A549 (cell line): Measurements from ENCODE around the gene GPR37L1.

Source experiments
- HMGXB4 ChIP-seq: fragments of 250-450 bp; sonication (Bioruptor Pico); IDR thresholded peaks from 2 replicates; pipeline ENCODE4 v1.5.0; 2021; ENCODE audit warnings: mild to moderate bottlenecking, moderate library complexity, borderline replicate concordance
- KDM5A ChIP-seq: fragments of 200-600 bp; sonication (generic); IDR thresholded peaks from 2 replicates; pipeline ENCODE4 v1.6.1; 2016; ENCODE audit warnings: antibody characterized with exemption, mild to moderate bottlenecking
- MAZ ChIP-seq: fragments of 150-350 bp; IDR thresholded peaks from 2 replicates; pipeline ENCODE4 v1.6.1; 2014; ENCODE audit warnings: antibody characterized with exemption, low read depth, low read length, borderline replicate concordance
- POLR2A ChIP-seq: IDR thresholded peaks from 2 replicates; pipeline ENCODE4 v1.6.1; 2012; ENCODE audit warnings: mild to moderate bottlenecking, low read length
- RAD21 ChIP-seq, 2 experiments: fragments of >200 bp in 1 of 2; sonication (Bioruptor Twin) in 1 of 2; formaldehyde crosslinking in 1 of 2; IDR thresholded peaks in 1 of 2; conservative IDR thresholded peaks in 1 of 2; 2 replicates in 1 of 2; 3 replicates in 1 of 2; pipeline ENCODE4 v1.6.1; 2012 to 2018; ENCODE audit warnings: inconsistent platforms in 1 of 2
- RFX5 ChIP-seq: fragments of 450-650 bp; IDR thresholded peaks from 2 replicates; pipeline ENCODE4 v1.7.1; 2014; ENCODE audit warnings: antibody characterized with exemption, mild to moderate bottlenecking, moderate library complexity
- TF ChIP-seq, protein P1 (sequence below): fragments of >200 bp; sonication (Bioruptor Twin); formaldehyde crosslinking; IDR thresholded peaks from 3 replicates; pipeline ENCODE4 v1.5.1; 2016
- TF ChIP-seq, protein P2 (sequence below): fragments of 200-600 bp; sonication (generic); IDR thresholded peaks from 2 replicates; pipeline ENCODE4 v1.6.1; 2016; ENCODE audit warnings: antibody characterized with exemption, mild to moderate bottlenecking, moderate library complexity

DNA sequence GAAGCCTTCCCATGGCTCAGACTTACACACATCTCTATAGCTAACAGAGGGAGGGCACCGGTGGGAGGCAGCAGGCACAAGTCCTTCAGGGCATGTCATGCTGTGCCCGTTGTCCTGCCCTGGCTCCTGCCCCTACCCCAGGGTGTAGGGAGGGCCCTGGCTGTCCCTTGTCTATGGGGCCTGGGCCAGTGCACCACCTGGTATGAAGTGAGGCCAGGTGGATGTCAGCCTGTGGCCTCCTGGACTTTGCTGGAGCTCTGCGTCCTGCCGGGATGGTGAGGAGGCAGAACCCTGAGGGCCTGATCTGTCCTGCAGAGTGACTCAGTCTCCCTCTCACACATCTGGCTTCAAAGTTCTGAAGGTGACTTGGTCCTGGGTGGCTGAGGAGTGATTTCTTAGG, 47.3 kb upstream of the GPR37L1 start:
- TF ChIP-seq, protein P1, sequence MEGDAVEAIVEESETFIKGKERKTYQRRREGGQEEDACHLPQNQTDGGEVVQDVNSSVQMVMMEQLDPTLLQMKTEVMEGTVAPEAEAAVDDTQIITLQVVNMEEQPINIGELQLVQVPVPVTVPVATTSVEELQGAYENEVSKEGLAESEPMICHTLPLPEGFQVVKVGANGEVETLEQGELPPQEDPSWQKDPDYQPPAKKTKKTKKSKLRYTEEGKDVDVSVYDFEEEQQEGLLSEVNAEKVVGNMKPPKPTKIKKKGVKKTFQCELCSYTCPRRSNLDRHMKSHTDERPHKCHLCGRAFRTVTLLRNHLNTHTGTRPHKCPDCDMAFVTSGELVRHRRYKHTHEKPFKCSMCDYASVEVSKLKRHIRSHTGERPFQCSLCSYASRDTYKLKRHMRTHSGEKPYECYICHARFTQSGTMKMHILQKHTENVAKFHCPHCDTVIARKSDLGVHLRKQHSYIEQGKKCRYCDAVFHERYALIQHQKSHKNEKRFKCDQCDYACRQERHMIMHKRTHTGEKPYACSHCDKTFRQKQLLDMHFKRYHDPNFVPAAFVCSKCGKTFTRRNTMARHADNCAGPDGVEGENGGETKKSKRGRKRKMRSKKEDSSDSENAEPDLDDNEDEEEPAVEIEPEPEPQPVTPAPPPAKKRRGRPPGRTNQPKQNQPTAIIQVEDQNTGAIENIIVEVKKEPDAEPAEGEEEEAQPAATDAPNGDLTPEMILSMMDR, result no peak
- TF ChIP-seq HMGXB4 (CRISPR knock-in tag), result no peak
- no peak for TF ChIP-seq RFX5
- TF ChIP-seq POLR2A, result no peak
- no peak for TF ChIP-seq KDM5A
- TF ChIP-seq RAD21 (conservative IDR thresholded peaks at IDR 0.05 in 1 of 2, IDR thresholded peaks at IDR 0.05 in 1 of 2), result no peak
- TF ChIP-seq, protein P2, sequence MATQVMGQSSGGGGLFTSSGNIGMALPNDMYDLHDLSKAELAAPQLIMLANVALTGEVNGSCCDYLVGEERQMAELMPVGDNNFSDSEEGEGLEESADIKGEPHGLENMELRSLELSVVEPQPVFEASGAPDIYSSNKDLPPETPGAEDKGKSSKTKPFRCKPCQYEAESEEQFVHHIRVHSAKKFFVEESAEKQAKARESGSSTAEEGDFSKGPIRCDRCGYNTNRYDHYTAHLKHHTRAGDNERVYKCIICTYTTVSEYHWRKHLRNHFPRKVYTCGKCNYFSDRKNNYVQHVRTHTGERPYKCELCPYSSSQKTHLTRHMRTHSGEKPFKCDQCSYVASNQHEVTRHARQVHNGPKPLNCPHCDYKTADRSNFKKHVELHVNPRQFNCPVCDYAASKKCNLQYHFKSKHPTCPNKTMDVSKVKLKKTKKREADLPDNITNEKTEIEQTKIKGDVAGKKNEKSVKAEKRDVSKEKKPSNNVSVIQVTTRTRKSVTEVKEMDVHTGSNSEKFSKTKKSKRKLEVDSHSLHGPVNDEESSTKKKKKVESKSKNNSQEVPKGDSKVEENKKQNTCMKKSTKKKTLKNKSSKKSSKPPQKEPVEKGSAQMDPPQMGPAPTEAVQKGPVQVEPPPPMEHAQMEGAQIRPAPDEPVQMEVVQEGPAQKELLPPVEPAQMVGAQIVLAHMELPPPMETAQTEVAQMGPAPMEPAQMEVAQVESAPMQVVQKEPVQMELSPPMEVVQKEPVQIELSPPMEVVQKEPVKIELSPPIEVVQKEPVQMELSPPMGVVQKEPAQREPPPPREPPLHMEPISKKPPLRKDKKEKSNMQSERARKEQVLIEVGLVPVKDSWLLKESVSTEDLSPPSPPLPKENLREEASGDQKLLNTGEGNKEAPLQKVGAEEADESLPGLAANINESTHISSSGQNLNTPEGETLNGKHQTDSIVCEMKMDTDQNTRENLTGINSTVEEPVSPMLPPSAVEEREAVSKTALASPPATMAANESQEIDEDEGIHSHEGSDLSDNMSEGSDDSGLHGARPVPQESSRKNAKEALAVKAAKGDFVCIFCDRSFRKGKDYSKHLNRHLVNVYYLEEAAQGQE, result no peak
- no peak for TF ChIP-seq MAZ
